ENCODE results near the gene IFNGR2. TPM values are rescaled to one million over a fixed set of nuclear protein-coding genes. Genes with fewer than 3 reads are reported as not detected.

Gene IFNGR2
- total and polyA plus RNA-seq, 2 experiments from 2014 or later = 21.9 to 29.4 TPM

DNA sequence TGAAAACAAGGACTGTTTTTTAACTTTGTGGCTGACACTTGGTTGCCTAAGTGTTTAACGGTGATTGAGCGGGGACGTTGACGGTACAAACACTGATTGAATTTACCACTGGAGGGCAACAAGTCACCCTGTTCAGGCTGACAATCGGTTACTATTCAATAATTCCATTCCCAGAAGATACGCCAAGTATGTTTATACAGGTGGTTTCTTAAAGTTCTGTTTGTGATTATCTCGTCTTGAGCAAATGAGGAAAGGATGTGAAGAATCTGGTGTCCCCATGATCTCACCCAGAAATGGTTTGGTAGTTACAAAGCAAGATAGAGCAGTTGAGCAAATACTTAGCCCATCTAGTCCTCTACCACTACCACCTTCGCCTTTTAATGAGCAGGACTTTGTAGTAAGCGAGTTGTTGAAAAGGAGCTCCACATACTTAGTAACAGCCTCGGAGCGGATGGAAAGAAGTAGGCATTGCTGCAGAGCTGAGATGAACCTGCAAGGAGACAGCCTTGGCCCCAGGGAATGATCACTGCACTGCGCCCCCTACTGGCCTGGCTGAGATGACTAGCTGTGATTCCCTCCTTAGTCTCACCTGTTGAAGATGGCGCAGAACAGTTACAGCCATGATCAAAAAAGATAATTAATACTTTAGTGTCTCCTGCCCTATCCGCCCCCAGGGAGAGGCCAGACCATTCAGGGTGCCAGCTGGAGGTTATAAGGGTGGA, 42.2 kb upstream of the IFNGR2 start:
- Histone ChIP-seq H3K4me1 (ENCODE audit: insufficient read depth) (peaks cover 6% of the 10 kb centered on the region; the same call in 1 of the 2 replicates), H3K36me3 (ENCODE audit: insufficient read depth) (no peaks in the 10 kb centered on the region), H3K79me2 (replicated peaks; ENCODE audit: insufficient read depth) (no peaks in the 10 kb centered on the region), H3K4me2 (peak overlapping the region; percentile 48; the same call in 1 of the 2 replicates), H2AFZ (no peak overlapping the region), H3K9me2 (ENCODE audit: insufficient read depth) (no peaks in the 10 kb centered on the region), H3F3A (replicated peaks; ENCODE audit: low read depth) (no peaks in the 10 kb centered on the region; the same call in 1 of the 2 replicates), H4K20me1 (replicated peaks; ENCODE audit: insufficient read depth) (no peaks in the 10 kb centered on the region), H3K27me3 (ENCODE audit: insufficient read depth) (no peaks in the 10 kb centered on the region), H3K27ac (ENCODE audit: low read depth) (no peak overlapping the region), H3K4me3 (peak overlapping the region; percentile 34; the same call in 1 of the 2 replicates)
- Mint-ChIP-seq H3K27ac (no peak overlapping the region), H3K4me3 (peak overlapping the region; percentile 13; the same call in 2 of the 3 replicates), H3K9me3 (peaks cover 15% of the 10 kb centered on the region), H3K27me3 (ENCODE audit: insufficient read depth, low read depth, poor library complexity) (no peaks in the 10 kb centered on the region), H3K4me1 (peaks cover 15% of the 10 kb centered on the region), H3K36me3 (ENCODE audit: low read depth) (peaks cover 14% of the 10 kb centered on the region)
- peak; percentile 95 for ATAC-seq
- DNase-seq (ENCODE audit: low spot score) = peak; percentile 90
- TF ChIP-seq, protein P1, sequence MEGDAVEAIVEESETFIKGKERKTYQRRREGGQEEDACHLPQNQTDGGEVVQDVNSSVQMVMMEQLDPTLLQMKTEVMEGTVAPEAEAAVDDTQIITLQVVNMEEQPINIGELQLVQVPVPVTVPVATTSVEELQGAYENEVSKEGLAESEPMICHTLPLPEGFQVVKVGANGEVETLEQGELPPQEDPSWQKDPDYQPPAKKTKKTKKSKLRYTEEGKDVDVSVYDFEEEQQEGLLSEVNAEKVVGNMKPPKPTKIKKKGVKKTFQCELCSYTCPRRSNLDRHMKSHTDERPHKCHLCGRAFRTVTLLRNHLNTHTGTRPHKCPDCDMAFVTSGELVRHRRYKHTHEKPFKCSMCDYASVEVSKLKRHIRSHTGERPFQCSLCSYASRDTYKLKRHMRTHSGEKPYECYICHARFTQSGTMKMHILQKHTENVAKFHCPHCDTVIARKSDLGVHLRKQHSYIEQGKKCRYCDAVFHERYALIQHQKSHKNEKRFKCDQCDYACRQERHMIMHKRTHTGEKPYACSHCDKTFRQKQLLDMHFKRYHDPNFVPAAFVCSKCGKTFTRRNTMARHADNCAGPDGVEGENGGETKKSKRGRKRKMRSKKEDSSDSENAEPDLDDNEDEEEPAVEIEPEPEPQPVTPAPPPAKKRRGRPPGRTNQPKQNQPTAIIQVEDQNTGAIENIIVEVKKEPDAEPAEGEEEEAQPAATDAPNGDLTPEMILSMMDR (conservative IDR thresholded peaks at IDR 0.05; ENCODE audit: low read depth in 2 of 2) = peak; percentile 91 to 95
- TF ChIP-seq, protein P2, sequence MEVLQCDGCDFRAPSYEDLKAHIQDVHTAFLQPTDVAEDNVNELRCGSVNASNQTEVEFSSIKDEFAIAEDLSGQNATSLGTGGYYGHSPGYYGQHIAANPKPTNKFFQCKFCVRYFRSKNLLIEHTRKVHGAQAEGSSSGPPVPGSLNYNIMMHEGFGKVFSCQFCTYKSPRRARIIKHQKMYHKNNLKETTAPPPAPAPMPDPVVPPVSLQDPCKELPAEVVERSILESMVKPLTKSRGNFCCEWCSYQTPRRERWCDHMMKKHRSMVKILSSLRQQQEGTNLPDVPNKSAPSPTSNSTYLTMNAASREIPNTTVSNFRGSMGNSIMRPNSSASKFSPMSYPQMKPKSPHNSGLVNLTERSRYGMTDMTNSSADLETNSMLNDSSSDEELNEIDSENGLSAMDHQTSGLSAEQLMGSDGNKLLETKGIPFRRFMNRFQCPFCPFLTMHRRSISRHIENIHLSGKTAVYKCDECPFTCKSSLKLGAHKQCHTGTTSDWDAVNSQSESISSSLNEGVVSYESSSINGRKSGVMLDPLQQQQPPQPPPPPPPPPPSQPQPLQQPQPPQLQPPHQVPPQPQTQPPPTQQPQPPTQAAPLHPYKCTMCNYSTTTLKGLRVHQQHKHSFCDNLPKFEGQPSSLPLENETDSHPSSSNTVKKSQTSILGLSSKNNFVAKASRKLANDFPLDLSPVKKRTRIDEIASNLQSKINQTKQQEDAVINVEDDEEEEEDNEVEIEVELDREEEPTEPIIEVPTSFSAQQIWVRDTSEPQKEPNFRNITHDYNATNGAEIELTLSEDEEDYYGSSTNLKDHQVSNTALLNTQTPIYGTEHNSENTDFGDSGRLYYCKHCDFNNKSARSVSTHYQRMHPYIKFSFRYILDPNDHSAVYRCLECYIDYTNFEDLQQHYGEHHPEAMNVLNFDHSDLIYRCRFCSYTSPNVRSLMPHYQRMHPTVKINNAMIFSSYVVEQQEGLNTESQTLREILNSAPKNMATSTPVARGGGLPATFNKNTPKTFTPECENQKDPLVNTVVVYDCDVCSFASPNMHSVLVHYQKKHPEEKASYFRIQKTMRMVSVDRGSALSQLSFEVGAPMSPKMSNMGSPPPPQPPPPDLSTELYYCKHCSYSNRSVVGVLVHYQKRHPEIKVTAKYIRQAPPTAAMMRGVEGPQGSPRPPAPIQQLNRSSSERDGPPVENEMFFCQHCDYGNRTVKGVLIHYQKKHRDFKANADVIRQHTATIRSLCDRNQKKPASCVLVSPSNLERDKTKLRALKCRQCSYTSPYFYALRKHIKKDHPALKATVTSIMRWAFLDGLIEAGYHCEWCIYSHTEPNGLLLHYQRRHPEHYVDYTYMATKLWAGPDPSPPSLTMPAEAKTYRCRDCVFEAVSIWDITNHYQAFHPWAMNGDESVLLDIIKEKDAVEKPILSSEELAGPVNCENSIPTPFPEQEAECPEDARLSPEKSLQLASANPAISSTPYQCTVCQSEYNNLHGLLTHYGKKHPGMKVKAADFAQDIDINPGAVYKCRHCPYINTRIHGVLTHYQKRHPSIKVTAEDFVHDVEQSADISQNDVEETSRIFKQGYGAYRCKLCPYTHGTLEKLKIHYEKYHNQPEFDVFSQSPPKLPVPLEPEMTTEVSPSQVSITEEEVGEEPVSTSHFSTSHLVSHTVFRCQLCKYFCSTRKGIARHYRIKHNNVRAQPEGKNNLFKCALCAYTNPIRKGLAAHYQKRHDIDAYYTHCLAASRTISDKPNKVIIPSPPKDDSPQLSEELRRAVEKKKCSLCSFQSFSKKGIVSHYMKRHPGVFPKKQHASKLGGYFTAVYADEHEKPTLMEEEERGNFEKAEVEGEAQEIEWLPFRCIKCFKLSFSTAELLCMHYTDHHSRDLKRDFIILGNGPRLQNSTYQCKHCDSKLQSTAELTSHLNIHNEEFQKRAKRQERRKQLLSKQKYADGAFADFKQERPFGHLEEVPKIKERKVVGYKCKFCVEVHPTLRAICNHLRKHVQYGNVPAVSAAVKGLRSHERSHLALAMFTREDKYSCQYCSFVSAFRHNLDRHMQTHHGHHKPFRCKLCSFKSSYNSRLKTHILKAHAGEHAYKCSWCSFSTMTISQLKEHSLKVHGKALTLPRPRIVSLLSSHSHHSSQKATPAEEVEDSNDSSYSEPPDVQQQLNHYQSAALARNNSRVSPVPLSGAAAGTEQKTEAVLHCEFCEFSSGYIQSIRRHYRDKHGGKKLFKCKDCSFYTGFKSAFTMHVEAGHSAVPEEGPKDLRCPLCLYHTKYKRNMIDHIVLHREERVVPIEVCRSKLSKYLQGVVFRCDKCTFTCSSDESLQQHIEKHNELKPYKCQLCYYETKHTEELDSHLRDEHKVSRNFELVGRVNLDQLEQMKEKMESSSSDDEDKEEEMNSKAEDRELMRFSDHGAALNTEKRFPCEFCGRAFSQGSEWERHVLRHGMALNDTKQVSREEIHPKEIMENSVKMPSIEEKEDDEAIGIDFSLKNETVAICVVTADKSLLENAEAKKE (CRISPR knock-in tag; IDR thresholded peaks at IDR 0.05) = 0 out of 2 replicates have a peak, but pooled peaks have one; percentile 25
- TF ChIP-seq CREB1 (CRISPR knock-in tag; IDR thresholded peaks at IDR 0.05; ENCODE audit: low read depth) (no peak), ZNF331 (CRISPR knock-in tag; IDR thresholded peaks at IDR 0.05; ENCODE audit: low read depth) (no peak)
